ENCODE data around the gene CHDH.

Gene CHDH

DNA sequence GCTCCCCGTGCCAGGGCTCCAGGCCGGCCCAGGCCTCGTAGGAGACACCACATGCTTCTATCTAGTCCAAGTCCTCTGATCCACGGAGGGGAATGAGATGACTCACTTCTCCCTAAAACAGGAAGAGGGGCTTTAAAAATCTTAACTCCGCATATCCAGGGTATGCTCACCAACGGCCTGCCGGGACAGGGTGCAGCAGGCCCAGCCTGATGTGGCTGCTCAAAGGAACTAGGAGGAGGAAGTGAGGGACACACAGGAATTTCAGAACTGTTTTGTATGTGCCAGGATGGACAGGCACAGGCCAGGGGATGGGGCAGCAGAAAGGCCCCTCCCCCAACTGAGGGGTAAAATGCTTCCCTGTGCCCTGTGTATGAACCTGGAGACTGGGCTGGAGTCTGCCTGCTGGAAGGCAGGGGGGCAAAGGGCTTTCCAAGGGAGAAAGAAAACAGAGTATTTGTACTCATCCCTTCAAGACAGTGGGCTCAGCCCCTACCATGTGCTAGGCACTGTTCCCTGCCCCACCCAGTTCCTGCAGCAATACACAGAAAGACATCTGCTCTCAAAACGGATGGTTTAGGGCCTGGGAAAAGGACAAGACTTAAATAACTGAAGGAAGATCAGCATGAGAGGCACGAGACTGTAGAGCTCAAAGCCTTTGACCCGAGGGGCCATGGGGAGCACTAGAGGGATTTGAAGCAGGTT, 22.1 kb downstream of the CHDH start:
- no peak for DNase-seq

DNA sequence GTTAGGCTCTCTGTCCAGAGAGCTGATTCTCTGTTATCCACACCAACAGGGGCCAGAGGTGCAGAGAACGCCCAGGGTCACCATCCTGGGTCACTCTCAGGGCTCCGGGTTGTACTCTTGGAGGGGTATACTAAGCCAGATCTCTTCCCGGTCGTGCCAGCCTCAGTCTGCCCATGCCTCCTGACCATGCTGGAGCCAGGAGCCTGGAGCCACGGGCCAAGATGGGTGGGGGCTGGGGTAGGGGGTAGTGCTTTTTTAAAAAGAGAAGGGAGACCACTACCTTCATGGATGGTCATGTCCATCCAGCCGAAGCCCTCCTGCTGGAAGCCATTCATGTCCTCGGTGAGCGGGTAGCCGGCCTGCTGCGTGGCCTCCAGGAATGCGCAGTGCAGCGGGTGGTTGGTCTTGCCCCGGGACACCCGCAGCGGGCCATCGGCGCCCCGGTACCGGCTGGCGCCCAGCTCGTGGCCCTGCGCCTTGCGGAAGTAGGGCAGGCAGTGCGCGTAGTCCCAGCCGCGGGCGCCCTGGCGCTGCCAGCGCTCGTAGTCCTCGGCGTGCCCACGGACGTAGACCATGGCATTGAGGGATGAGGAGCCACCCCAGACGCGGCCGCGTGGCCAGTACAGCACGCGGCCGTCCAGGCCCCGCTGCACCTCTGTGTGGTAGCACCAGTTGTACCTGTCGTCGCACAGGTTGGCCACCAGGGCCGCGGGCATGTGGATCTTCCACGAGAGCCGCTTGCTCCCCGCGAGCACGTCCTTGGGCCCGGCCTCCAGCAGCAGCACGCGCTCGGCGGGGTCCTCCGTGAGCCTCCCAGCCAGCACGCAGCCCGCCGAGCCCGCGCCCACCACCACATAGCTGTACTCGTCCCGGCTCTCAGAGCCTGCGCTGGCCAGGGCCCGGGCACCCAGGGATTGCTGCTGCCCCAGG, 22.9 kb downstream of the CHDH start:
- DNase-seq: no peak

DNA sequence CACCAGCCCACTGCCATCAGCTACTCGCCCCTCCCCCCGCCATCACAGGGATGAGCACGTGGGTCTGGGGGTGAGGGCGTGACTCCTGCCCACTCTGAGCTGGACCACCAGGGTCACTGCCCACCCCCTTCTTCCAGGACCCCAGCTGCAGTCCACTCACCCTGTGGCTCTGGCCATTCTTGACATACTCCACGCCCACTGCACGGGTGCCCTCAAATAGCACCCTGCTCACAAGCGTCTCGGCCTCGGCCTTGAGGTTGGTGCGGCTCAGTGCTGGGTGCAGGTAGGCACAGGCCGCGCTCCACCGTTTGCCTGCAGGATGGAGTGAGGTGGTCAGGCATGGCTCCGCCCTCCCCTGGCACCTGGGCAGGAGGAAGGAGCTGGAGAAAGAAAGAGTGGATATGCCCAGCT, 23.9 kb downstream of the CHDH start:
- no peak for DNase-seq

DNA sequence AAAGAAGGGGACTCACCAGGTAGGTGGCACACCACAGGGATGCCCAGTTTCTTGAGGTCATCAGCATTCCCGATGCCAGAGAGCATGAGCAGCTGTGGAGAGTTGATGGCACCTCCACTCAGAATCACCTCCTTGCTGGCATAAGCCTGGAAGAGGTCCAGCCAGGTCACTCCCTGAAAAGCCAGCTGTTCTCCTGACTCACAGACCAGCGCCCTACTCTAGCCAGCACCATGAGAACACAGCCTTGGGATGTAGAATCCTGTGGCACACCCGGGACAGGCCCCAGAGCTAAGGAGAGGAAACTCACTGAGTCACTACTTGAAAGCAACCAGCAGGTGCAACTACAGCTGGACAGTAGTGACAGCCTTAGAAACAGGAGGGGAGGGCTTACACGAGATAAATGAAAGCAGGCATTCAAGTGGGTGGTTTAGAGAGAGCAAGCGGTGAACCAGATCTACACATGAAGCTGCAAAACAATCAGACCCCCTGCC, 24.5 kb downstream of the CHDH start:
- no peak for DNase-seq

DNA sequence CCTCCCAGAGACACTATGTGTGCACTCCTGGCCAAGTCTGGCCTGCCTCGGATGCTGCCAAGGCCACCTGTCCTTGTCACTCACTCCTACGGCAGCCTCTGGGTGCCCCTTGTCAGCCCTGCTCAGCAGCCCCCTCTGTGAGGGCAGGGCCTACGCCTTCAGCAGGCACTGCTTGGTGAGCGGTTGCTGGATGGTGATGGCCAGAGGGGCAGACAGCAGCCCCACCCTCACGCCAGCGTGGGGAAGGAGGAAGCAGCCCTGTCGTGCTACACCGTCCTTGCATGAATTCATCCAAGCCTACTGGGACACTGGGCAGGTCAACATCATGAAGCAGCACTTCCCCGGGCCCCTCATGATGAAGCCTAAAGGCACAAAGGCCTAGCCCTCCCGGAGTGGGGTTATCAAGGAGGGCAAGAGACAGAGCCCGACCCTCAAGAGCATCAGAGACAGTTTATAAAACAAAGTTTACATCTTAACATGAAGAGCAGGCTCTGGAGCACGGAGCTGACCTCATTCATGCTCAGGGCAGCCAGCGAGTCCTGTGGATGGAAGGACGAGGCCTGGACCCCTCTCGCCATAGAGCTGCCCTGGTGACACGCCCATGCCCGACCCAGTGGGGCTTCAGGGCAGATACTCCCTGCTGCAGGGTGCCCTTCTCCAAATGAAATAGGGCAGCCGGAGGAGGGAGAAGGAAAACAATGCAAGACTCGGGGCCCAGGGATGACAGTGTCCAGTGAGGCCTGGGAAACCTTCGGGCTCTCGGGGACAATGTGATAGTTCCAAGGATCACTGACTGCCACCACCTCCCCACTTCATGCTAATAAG, 25.3 kb downstream of the CHDH start:
- DNase-seq: no peak

DNA sequence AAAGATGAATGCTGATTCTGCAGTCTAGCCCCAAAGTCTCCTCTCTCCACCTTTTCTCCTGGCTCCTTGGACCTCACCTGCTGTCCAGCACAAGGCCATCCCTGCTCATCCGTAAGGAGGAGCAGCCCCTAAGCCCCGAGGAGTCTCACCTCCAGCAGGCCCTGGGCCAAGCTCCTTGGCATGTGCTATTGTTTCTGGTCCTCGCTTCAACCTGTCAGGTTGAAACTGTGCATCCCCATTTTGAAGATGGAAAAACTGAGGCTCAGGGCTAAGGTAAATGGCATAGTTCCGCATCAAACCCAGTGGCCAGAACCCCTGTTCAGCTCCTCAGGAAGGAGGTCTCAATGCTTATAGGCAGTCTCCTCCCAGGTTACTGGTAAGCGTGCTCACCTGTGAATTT, 26.1 kb downstream of the CHDH start:
- no peak for DNase-seq

DNA sequence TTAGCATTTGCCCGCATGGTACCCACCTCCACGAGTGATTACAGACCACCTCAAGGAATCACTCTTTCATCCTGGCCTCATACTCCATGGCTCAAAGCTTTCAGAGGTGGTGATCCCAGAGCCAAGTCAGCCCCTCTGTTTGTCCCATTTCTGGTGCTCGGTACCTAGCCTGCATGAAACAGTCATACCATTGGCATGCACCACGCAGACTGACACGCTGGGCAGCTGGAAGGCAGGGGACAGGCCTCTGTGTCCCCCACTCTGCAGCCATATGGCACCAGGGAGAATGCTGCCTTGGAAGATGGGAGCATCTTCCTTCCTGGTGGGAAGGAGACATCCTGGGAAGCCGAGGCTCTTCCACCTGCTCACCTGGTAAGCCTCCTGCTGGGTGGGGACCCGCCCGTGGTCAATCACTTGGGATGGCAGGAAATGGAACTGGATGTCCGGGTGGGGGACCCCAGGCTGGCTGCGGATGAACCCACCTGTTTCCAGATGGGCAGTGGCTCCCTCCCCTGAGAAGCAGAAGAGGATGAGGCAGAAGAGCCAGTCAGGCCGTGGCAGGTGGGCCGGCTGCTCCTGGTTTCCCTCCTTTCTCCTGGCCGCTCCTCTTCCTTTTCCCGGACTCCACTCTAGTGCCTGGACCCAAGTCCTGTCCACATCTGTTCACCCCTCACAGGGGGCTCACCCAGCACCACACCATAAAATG, 26.9 kb downstream of the CHDH start:
- DNase-seq: no peak

DNA sequence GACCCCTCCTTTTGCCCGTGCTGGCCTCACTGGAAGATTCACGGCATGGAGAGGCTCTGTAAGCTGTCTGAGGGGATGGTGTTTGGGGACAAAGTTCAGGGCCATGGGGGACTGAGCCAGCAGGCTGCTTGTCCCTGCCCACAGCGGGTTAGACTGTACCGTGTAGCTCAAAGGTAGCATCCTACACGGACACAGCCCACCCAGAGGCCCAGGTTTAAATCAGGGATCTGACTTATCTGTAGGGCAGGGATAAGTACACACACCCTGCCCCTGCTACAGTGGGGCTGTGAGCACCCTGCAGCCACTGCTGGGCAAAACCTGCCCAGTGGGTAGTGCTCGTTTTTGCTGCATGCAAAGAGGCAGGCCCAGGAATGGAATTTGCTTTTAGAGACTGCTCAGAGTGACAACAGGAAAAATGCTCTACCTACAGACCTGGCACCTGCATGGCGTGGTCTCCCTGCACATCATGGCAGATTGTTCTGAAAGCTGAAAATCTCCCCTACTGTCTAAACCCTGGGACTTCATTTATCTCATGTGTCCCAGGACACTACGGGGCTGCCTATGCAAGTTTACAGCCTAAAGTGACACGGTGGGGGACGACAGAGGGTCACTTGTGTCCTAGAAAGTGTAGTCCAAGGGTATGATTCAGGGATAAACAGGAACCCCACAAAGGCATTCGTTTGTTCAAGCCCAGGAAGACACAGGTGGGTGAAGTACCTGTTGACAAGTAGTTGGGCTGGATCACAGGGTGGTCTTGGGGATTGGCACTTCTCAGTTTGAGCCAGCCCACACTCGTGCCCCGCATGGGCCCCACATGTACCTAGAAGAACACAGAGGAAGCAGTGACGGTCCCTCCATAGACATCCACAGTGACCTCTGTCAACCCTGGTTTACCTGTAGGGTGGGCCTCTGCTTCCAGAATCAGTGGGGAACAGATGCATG, 27.7 kb downstream of the CHDH start:
- DNase-seq: no peak

DNA sequence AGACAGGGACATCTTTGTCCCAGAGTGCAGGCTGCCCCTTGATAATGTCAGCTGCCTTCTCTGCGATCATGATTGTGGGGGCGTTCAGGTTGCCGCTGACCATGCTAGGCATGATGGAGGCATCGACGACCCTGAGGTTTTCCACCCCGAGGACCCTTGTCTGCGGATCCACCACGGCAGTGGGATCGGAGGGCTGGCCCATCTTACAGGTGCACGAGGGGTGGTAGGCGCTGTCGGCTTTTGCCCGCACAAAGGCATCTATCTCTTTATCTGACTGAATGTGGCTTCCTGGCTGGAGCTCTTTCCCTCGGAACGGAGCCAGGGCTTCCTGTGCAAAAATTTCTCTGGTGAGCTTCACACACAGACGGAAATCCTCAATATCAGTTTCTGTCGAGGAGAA, 28.4 kb downstream of the CHDH start:
- DNase-seq: no peak

DNA sequence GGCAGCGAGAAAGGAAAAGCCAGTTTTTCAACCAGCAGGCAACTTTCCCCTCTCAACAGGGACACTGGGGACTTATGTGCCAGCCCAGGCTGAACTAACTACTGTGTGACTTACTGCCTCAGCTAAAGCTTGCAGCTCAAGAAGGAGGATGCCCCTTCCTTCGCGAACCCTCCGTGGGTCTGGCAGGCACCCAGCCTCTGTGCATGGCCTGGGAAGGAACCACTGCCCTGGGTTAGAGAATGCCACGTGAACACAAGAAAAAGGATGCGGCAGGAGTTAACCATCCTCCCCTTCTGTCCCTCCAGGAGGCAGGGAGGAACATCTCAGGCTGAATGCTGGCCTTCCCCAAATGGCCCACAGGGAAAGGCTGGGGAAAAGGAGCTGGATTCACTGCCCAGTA, 29.0 kb downstream of the CHDH start:
- DNase-seq: no peak

DNA sequence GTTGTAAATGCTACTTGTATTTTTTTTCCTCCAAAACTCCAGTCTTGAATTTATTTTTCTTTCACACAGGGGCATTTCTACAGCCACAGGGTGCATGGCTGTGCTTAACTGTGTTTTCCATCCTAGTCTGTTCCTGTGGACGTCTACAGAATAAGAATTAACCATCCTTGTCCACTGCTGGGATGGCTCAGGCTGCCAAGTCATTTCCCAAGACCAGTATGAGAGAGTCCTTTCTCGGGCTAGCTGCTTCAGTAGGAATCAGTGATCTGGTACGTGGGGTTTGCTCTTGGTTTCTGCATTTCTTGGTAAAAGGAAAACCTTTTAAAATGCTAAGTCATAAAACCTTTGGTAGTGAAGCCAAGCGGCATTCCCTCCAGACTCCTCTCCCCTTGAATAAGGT, 29.8 kb downstream of the CHDH start:
- no peak for DNase-seq

DNA sequence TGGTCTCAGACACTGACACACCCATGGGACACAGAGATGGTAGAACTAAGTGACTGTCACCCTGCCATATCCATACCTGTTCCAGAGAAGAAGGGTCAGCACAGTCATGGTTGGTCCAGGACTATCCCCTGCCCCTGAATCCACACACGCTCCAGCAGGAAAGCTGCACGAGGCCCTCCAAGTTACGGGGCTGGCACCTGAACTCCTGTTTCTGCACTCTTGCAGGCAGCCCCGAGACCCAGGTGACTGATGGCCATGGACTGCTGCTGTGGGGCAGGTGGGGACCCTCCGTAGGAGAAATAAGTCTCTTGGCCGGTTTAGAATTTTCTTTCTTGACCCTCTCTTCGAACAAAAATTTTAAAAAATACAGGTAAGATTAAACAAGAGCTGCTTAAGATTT, 30.6 kb downstream of the CHDH start:
- no peak for DNase-seq

DNA sequence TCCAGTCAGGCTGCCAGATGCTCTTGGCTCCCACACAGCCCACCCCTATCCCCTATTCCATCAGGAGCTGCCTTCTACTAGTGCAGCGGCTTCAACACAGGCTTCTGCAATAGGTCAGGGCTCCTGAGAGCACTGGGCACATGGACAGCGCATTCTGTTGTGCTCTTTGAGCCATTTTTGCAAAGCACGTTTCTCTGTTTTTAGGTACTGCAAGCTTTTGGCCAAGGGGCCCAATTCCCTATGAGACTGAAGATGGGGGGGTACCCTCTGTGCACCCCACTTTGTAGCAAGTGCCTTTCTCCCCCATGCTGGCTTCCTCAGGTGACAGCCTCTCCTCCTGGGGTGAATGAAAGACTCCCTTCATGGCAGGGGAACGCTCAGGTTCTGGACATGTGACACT, 31.2 kb downstream of the CHDH start:
- no peak for DNase-seq

DNA sequence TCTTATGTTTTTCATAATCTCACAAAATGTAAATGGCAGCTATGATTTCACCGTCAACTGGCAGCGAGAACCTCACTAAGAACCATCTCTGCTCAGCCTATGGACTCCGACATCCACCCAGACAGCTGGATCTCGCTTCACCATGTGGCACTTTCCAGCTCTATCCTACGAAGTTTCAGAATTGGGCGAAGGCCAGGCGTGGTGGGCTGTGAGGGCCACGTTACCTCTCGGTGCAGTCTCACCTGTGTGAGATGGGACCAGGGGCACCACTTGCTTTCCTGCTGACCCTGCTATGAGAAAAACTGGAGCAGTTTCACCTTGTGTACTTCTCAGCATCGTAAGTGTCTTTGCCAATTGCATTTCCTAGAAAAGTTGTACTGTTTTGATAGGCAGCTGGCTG, 32.3 kb downstream of the CHDH start:
- DNase-seq: no peak

DNA sequence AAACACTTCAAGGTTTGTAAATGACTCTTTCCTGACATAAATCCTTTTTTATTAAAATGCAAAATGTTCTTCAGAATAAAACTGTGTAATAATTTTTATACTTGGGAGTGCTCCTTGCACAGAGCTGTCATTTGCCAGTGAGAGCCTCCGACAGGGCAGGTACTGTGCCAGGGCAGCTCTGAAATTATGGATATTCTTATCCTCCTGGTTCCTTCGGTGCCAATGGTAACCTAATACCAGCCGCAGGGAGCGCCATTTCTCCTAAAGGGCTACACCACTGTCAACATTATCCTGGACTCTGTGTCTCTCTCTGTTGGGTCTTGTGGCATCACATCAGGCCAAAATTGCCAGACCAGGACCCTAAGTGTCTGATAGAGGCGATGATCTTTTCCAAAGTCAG, 33.0 kb downstream of the CHDH start:
- no peak for DNase-seq

DNA sequence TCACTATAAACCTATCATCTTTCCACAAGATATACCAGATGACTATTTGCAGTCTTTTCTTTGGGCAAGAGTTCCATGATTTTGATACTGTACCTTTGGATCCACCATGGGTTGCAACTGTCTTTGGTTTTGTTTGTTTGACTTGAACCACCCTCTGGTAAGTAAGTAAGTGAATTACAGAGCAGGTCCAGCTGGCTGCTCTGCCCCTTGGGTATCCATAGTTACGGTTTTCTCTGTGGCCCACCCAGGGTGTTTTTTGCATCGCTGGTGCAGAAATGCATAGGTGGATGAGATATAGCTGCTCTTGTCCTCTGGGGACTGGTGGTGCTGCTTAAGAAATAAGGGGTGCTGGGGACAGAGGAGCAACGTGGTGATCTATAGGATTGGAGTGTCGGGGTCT, 33.8 kb downstream of the CHDH start:
- DNase-seq: no peak

DNA sequence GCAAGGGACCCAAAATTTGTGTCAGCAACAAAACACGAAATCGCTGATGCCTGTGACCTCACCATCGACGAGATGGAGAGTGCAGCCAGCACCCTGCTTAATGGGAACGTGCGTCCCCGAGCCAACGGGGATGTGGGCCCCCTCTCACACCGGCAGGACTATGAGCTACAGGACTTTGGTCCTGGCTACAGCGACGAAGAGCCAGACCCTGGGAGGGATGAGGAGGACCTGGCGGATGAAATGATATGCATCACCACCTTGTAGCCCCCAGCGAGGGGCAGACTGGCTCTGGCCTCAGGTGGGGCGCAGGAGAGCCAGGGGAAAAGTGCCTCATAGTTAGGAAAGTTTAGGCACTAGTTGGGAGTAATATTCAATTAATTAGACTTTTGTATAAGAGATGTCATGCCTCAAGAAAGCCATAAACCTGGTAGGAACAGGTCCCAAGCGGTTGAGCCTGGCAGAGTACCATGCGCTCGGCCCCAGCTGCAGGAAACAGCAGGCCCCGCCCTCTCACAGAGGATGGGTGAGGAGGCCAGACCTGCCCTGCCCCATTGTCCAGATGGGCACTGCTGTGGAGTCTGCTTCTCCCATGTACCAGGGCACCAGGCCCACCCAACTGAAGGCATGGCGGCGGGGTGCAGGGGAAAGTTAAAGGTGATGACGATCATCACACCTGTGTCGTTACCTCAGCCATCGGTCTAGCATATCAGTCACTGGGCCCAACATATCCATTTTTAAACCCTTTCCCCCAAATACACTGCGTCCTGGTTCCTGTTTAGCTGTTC, 34.9 kb downstream of the CHDH start:
- no peak for DNase-seq

DNA sequence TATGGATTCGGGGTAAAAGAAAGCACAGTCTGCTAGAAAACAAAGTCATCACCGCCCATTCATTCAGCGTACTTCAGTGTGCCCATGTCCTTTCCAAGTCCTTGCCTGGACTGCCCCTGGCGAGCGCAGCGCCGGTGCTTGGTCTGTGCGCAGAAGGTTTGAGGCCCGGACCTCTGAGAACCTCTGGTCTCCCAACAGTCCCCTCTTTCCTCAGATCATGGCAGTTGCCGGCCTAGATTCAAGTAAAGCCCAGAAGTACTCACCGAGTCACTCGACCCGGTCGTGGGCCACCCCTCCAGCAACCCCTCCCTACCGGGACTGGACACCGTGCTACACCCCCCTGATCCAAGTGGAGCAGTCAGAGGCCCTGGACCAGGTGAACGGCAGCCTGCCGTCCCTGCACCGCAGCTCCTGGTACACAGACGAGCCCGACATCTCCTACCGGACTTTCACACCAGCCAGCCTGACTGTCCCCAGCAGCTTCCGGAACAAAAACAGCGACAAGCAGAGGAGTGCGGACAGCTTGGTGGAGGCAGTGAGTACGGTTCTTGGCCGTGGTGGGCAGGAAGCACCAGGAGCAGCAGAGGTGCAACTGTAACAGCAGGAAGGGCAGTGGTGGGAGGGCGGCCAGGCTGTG, 36.3 kb downstream of the CHDH start:
- DNase-seq: no peak

DNA sequence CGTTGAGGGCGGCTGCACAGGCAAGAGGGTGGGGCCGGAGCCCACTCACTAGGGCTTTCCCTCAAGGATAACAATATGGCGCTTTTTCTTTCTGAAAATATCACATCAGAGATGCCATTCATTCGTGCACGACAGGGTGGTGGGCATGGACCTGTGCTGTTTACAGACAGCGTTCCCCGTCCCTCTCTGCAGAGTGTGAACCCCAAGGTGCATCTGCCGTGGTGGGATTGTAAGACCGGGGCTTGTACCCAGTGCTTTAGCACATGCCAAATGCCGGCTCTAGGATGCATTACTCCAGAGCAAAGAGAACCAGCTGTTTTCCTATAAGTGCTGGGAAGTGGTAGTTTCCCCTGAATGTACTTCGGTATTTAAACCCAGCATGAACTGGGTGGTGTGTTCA, 37.0 kb downstream of the CHDH start:
- no peak for DNase-seq

DNA sequence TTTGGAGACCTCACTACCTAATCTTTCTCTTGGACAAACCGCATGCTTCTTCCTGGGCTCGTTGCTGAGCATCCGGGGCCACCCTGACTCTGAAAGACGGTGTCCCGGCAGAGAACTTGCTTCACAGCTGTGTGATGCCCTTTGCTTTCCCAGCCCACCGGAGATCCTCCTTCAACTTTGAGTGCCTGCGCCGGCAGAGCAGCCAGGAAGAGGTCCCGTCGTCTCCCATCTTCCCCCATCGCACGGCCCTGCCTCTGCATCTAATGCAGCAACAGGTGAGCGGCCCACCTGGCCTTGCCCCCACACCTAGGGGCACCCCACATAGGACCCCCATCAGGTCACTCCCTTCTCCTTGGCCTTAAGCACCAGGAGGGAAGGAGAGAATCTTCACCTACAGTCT, 37.7 kb downstream of the CHDH start:
- no peak for DNase-seq

All from suppressor macrophage treated with lipopolysaccharide for 4 hours (primary cell).